GM12891 (cell line): Measurements from ENCODE around the gene EPHA8.
A peak's percentile ranks its signal among the peaks of the same experiment; 100 is the strongest.

ENCODE experiments used
- DNase-seq: peaks from one replicate; pipeline ENCODE4 v3.0.0; 2011; ENCODE audit warnings: low spot score; ENCODE audit not compliant: insufficient read length
- FAIRE-seq: peaks from 2 replicates; lab custom pipeline; 2011; peaks lifted over from hg19 to GRCh38; lab: Jason Lieb, UNC
- PAX5 ChIP-seq: IDR thresholded peaks from 2 replicates; pipeline ENCODE4 v1.6.1; 2011; ENCODE audit warnings: low read length, moderate library complexity, mild to moderate bottlenecking; ENCODE audit not compliant: insufficient read depth, severe bottlenecking
- POLR2A ChIP-seq: IDR thresholded peaks from 2 replicates; pipeline ENCODE4 v1.6.1; 2011; ENCODE audit warnings: low read depth, low read length, control low read depth
- POLR2AphosphoS5 ChIP-seq: IDR thresholded peaks from 2 replicates; pipeline ENCODE4 v1.6.1; 2011; ENCODE audit warnings: low read depth, low read length, control low read depth
- POU2F2 ChIP-seq: IDR thresholded peaks from 2 replicates; pipeline ENCODE4 v1.6.1; 2011; ENCODE audit warnings: low read depth, mild to moderate bottlenecking, control low read depth, low read length, moderate library complexity
- SPI1 ChIP-seq: IDR thresholded peaks from 2 replicates; pipeline ENCODE4 v1.6.1; 2011; ENCODE audit warnings: low read depth, low read length, control low read depth
- TAF1 ChIP-seq: IDR thresholded peaks from 2 replicates; pipeline ENCODE4 v1.6.1; 2011; ENCODE audit warnings: low read depth, low read length, control low read depth

The EPHA8 gene

GRCh38 chr1:22621761-22622160 is 58.5 kb downstream of the EPHA8 start:
- no peak for FAIRE-seq
- no peak for DNase-seq
- TF ChIP-seq PAX5 (no peak), TAF1 (no peak), POLR2AphosphoS5 (no peak), SPI1 (no peak), POU2F2 (no peak), POLR2A (no peak)

- DNase-seq (no peak), FAIRE-seq (no peak)
- TF ChIP-seq SPI1 (no peak), TAF1 (no peak), POU2F2 (no peak), POLR2A (no peak), POLR2AphosphoS5 (no peak), PAX5 (no peak)
Measured at GRCh38 chr1:22625262-22625925, 62.1 kb downstream of the EPHA8 start.

- DNase-seq (no peak), FAIRE-seq (no peak)
- no peak for TF ChIP-seq SPI1
- TF ChIP-seq POLR2A, result no peak
- TF ChIP-seq POU2F2, result no peak
- no peak for TF ChIP-seq TAF1
Measured at GRCh38 chr1:22626237-22627157, 63.2 kb downstream of the EPHA8 start.

DNA sequence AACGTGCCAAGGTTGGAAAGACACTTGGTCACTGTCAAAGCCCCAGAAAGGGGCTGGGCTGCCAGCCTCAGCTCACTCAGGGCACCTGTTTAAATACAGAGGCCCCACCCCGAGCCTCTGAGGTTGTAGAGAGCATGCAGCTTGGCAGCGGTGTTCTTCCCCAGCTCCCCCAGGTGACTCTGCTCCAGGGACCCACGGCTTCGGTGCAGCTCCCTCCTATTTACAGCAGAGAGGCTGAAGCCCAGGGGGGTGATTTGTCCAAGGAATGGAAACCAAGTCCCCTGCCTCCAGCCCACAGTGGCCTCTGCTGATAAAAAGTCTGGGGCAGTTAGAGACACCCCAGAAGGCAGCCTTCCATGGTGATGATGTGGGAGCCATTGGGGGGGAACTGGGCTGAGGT is 64.0 kb downstream of the EPHA8 start:
- FAIRE-seq, result no peak
- DNase-seq, result no peak
- no peak for TF ChIP-seq SPI1

GRCh38 chr1:22628698-22629444 is 65.6 kb downstream of the EPHA8 start:
- DNase-seq (no peak), FAIRE-seq (no peak)
- TF ChIP-seq POLR2AphosphoS5, result no peak
- TF ChIP-seq PAX5, result no peak
- no peak for TF ChIP-seq POLR2A
- TF ChIP-seq POU2F2, result no peak
- TF ChIP-seq TAF1, result no peak
- no peak for TF ChIP-seq SPI1

GRCh38 chr1:22629886-22630285 is 66.6 kb downstream of the EPHA8 start:
- no peak for FAIRE-seq
- TF ChIP-seq TAF1 (no peak), POU2F2 (no peak), PAX5 (no peak), POLR2A (no peak), SPI1 (no peak), POLR2AphosphoS5 (no peak)
- DNase-seq, result no peak

DNA sequence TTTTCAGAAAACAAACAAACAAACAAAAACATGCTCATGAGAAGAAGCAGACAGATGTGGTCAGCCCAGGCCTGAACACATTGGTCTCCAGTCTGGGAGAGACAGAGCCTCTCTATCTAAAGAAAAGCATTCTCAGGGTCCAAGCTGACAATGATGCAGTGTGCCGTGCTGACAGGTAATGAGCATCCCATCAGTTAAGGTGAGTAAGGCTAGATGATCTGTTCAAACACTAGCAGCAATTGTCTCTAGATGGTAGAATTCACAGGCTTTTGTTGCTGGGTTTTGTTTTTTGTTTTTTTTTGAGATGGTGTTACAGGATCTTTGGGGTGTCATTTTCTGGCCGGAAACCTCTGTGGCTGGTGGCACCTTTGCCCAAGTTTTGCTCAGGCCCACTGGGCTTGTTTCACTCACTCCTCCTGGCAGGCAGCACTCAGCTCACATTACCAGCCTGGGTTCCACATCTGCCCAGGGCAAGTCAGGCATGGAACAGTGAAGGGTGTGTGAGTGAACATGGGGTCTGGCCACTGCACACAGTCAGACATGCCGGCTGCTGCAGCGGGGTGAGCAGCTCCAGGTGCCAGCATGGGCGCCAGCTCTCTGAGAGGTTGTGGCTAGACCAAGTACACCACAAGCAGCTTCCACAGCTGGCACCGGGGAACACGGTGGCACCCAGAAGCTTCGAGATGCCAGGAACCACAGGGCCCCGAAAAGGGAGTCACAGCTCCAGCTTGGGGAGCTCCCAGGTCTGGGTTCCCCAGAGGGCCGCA is 70.6 kb downstream of the EPHA8 start:
- no peak for TF ChIP-seq POLR2AphosphoS5
- no peak for TF ChIP-seq POLR2A
- no peak for TF ChIP-seq SPI1
- TF ChIP-seq POU2F2, result no peak
- TF ChIP-seq TAF1, result no peak
- TF ChIP-seq PAX5, result no peak
- DNase-seq (no peak), FAIRE-seq (no peak)

GRCh38 chr1:22635436-22635835 is 72.1 kb downstream of the EPHA8 start:
- TF ChIP-seq PAX5, result no peak
- TF ChIP-seq POLR2A, result no peak
- TF ChIP-seq TAF1, result no peak
- no peak for TF ChIP-seq POU2F2
- TF ChIP-seq POLR2AphosphoS5, result no peak
- TF ChIP-seq SPI1, result no peak
- DNase-seq (no peak), FAIRE-seq (no peak)

DNA sequence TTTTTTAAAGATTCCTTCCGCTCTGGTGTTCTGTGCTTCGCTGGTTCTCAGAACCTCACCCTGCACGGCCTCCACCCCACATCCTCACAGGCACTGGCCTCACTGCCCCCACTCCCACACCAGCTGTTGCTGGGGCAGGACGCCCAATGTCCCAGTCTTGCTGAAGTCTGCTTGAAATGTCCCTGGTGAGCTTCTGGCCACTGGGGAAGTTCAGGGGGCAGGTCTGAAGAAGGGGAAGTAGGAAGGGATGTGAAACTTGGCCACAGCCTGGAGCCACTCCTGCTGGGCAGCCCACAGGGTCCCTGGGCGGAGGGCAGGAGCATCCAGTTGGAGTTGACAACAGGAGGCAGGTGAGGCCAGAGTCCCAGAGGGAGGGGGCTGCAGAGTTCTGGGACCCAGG is 73.1 kb downstream of the EPHA8 start, which contains the start of gene C1QA:
TSS of gene C1QA (plus strand) at position 276 of the 400 bp plus-strand sequence. CDS start 989 bp downstream, outside the sequence.
- FAIRE-seq, result no peak
- DNase-seq, result no peak
- TF ChIP-seq SPI1 (0 out of 2 replicates have a peak, but pooled peaks have one; percentile 1), POLR2AphosphoS5 (no peak)
